GM12875 (cell line): ENCODE data around the gene SNAP25.

Source experiments
- H3K4me3 ChIP-seq: one replicate; pipeline ENCODE4 v1.5.1; 2011; ENCODE audit warnings: low read depth, low read length, control low read depth
- TF ChIP-seq, protein P1 (sequence below): IDR thresholded peaks from 2 replicates; pipeline ENCODE4 v1.5.1; 2011; ENCODE audit warnings: low read depth, mild to moderate bottlenecking, control low read depth, inconsistent platforms, low read length, moderate library complexity, borderline replicate concordance; ENCODE audit not compliant: insufficient read depth

The SNAP25 gene

DNA sequence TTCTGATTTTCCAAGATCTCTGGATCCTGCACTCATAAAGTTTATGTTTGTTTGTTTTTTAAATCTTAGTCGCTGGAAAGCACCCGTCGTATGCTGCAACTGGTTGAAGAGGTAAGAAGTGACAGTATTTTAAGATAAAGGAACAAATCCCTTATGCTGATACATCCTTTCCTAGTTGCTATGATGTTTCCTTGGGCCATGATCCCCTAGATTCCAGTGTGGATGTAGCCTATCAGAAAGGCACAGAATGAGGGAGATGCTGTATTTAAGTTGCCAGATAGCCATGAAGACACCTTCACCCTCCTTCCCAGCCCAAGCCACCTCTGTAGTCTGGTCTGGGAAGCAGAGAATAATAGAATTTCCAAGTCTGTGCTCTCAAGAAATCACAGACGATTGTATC lies 59.0 kb downstream of the SNAP25 start:
- no peak overlapping the region for H3K4me3 ChIP-seq
- TF ChIP-seq, protein P1, sequence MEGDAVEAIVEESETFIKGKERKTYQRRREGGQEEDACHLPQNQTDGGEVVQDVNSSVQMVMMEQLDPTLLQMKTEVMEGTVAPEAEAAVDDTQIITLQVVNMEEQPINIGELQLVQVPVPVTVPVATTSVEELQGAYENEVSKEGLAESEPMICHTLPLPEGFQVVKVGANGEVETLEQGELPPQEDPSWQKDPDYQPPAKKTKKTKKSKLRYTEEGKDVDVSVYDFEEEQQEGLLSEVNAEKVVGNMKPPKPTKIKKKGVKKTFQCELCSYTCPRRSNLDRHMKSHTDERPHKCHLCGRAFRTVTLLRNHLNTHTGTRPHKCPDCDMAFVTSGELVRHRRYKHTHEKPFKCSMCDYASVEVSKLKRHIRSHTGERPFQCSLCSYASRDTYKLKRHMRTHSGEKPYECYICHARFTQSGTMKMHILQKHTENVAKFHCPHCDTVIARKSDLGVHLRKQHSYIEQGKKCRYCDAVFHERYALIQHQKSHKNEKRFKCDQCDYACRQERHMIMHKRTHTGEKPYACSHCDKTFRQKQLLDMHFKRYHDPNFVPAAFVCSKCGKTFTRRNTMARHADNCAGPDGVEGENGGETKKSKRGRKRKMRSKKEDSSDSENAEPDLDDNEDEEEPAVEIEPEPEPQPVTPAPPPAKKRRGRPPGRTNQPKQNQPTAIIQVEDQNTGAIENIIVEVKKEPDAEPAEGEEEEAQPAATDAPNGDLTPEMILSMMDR, result no peak

DNA sequence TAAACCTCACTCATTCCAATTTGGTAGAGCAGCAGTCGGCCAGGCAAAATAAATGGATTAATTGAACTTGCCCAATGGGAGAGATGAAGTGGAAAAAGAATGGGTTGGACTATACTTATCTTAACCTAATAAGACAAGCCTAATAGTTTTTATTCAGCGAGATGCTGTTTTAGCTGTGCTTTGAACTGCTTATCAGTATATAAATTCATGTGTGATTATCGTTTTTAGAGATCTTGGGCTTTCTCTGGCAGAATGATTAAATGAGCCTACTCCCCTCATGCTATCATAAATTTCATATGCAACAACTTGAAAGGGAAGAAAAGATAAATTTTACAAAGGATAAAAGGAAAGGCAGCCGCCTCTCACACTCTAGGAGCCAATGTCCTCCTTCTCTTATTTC lies 59.8 kb downstream of the SNAP25 start:
- no peak overlapping the region for H3K4me3 ChIP-seq
- TF ChIP-seq, protein P1, result no peak

DNA sequence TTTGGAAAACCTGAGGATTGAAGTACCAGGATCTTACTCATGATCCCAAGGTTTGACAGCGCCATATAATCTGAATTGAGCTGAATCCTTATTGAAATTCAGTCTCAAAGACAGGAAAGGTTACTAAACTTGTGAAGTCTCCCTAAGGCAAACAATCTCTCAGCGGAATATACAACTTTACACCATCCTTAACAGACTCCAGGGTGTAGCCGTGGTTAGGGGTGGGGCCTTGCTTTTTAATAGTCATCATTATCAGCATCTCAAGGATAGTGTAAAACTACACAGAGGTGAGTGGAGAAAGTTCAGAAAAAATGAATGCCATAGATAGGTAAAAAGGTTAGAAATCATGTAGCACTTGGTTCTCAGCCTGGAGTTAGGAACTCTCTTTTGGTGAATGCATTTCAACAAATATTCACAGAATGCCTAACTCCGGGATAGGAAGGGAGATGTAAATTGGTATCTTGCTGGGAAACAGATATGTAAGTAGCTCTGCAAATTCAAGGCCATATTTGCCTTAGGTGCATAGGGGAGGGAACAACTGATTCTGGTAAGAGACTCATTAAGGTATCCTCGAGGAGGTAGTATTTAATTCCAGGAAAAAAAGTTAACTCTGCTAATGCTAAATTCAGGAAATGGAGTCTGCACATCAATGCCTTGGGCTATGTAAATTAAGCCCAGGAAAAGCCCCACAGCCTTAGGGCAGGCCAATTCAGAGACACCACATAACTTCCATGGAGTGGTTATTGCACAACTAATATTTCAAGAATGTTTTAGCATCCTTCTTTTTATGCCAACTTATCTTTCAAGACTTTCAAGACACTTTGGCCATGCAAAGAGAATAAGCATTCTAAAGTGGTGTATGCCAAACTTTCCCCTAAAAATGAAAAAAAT lies 61.6 kb downstream of the SNAP25 start:
- no peak overlapping the region for H3K4me3 ChIP-seq
- TF ChIP-seq, protein P1, result no peak

DNA sequence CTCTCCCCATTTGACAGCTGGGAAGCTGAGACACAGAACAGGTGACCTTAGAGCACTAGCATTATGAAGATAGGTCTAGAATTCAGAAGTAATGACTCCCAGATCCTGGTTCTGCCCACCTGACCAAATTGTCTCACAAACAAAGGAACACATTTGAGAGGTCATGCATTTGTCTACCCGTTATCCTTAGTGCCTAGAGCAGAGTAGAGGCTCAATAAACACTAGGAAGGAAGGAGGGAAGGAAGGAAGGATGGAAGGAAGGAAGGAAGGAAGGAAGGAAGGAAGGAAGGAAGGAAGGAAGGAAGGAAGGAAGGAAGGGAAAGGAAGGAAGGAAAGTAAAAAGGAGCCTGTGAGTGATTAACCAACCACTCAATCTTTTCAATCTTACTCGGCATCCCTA lies 63.3 kb downstream of the SNAP25 start:
- TF ChIP-seq, protein P1, result no peak
- H3K4me3 ChIP-seq, result no peak overlapping the region

DNA sequence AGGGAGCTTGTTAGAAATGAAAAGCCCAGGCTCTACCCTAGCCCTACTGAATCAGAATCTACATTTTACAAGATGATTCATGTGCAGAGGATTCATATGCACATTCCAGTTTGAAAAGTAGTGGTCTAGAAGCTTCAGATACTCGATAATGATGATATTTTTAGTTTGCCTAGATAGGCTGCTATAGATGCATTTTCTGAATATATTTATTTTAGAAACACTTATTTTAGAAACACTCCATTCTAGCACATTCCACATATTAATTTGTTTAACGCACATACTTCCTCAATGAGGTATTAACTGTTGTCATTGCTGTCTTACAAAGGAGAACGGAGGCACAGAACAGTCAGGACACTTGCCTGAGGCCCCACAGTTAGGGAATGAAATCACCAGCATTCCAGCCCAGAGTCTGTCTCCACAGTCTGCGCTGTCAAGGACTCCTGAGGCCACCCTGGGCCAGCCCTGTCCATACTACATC lies 64.4 kb downstream of the SNAP25 start:
- H3K4me3 ChIP-seq, result no peak overlapping the region
- TF ChIP-seq, protein P1, result no peak

DNA sequence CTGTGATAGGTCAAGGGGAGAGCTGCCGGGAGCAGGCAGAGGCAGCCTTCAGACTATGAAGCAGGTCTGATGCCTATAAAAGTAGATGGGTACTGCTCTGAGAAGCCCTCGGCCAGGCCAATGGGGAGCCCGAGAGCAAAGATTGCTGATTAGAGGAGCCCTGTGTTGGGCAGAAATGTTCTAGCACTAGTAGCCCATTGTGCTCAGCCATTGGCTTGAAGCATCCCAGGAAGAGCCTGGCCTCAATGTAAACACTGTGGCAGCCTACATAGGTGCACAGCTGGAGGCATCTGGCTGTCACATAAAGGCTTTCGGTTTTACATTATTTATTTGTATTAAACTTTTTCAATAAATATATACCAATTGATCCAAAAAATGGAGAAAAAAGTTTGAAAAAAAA lies 67.7 kb downstream of the SNAP25 start:
- TF ChIP-seq, protein P1, result no peak
- no peak overlapping the region for H3K4me3 ChIP-seq

DNA sequence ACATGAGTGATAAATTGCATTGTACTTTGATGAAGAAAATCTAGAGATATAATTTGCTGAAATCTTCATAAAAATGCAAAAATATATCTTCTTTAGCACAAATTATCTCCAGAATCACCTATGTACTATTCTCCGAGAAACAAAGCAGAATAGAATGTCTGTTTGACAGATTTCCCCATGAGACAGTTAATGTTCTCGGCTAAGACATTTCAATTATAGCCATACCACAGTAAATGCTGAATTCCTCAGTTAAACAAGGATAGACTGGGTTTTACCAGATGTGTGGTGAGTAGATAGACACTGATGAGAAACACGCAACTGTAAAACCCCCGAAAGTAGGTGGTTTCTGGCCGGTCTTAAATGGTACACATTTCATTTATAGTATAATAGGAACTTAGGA lies 69.8 kb downstream of the SNAP25 start:
- H3K4me3 ChIP-seq, result no peak overlapping the region
- TF ChIP-seq, protein P1, result no peak
